ENCODE data around the gene POMT1.

DNA sequence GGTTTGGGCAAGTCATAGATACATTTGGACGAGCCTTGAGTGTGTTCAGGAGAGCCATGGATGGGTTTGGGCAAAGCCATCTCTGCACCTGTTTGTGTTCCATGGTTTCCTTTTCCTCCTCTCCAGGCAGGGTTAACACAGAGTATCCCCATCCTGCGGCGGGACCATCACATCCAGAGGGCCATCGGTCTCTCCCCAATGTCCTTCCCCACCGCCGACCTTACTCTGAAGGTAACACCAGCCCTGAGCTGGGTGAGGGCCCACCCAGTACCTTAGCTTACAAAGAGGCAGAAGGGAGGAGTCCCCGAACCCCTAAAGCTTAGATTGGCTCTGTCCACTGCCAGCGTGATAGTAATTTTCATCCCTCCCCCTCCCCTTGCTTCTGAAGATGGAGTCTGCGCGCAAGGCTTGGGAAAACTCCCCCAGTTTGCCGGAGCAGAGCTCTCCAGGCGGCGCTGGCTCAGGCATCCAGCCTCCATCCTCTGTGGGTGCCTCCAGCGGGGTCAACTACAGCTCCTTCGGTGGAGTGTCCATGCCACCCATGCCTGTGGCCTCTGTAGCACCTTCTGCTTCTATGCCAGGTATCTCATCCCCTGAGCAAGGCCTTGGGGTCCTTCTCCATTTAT lies 18.0 kb upstream of the POMT1 start:
- no peak for TF ChIP-seq POLR2A (IDR thresholded peaks at IDR 0.05)
- TF ChIP-seq, protein P1, sequence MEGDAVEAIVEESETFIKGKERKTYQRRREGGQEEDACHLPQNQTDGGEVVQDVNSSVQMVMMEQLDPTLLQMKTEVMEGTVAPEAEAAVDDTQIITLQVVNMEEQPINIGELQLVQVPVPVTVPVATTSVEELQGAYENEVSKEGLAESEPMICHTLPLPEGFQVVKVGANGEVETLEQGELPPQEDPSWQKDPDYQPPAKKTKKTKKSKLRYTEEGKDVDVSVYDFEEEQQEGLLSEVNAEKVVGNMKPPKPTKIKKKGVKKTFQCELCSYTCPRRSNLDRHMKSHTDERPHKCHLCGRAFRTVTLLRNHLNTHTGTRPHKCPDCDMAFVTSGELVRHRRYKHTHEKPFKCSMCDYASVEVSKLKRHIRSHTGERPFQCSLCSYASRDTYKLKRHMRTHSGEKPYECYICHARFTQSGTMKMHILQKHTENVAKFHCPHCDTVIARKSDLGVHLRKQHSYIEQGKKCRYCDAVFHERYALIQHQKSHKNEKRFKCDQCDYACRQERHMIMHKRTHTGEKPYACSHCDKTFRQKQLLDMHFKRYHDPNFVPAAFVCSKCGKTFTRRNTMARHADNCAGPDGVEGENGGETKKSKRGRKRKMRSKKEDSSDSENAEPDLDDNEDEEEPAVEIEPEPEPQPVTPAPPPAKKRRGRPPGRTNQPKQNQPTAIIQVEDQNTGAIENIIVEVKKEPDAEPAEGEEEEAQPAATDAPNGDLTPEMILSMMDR (IDR thresholded peaks at IDR 0.05) = no peak
